Lung (tissue), 12 donors: ENCODE data around the gene RELT. TPM values are rescaled to one million over a fixed set of nuclear protein-coding genes. Genes with fewer than 3 reads are reported as not detected.

Source experiments
- ATAC-seq: fragments of 200-7000 bp; cut with Tn5 transposase; one replicate; pipeline ENCODE4 v1.9.1; 2020; ENCODE audit warnings: moderate number of reproducible peaks; ENCODE audit not compliant: insufficient read depth, low FRiP score
- DNase-seq, 3 donors: peaks; one replicate each; pipeline ENCODE4 v3.0.0-alpha.2; 2013 to 2017
- H3K27ac ChIP-seq, 2 donors: one replicate each; pipeline ENCODE4 v1.5.1; 2013; ENCODE audit warnings: mild to moderate bottlenecking in 2 of 2, moderate library complexity in 2 of 2, control low read depth in 1 of 2, inconsistent platforms in 1 of 2, low read depth in 1 of 2, low read length in 1 of 2
- H3K27me3 ChIP-seq, 3 donors: one replicate each; pipeline ENCODE4 v1.5.1; 2013; ENCODE audit warnings: low read length in 2 of 3; ENCODE audit not compliant: control insufficient read depth in 3 of 3, insufficient read depth in 3 of 3
- H3K36me3 ChIP-seq, 4 donors: one replicate each; pipeline ENCODE4 v1.5.1; 2013; ENCODE audit warnings: low read length in 4 of 4, mild to moderate bottlenecking in 1 of 4, moderate library complexity in 1 of 4; ENCODE audit not compliant: control insufficient read depth in 4 of 4, insufficient read depth in 4 of 4
- H3K4me1 ChIP-seq, 5 donors: one replicate each; pipeline ENCODE4 v1.5.1; 2013; ENCODE audit warnings: low read length in 5 of 5, mild to moderate bottlenecking in 2 of 5, moderate library complexity in 1 of 5; ENCODE audit not compliant: control insufficient read depth in 5 of 5, insufficient read depth in 5 of 5
- H3K4me3 ChIP-seq: one replicate; pipeline ENCODE4 v1.5.1; 2013; ENCODE audit warnings: mild to moderate bottlenecking, control low read depth, moderate library complexity
- H3K9ac ChIP-seq, 2 donors: one replicate each; pipeline ENCODE4 v1.5.1; 2013; ENCODE audit warnings: low read length in 2 of 2, control low read depth in 1 of 2; ENCODE audit not compliant: insufficient read depth in 1 of 2
- H3K9me3 ChIP-seq, 4 donors: one replicate each; pipeline ENCODE4 v1.5.1; 2013; ENCODE audit warnings: low read length in 3 of 4, mild to moderate bottlenecking in 1 of 4, moderate library complexity in 1 of 4; ENCODE audit not compliant: control insufficient read depth in 4 of 4, insufficient read depth in 3 of 4
- CTCF ChIP-seq: IDR thresholded peaks from 2 replicates; pipeline ENCODE4 v1.5.1; 2012; ENCODE audit warnings: mild to moderate bottlenecking; ENCODE audit errors: control extremely low read depth, extremely low read depth
- WGBS, 2 donors: extraction: QIAGEN DNeasy Blood & Tissue Kit; methylation state at CpG; one replicate each; pipeline ENCODE4 v1.1.7; 2013; 5-methylcytosine and 5-hydroxymethylcytosine counted together
- polyA plus RNA-seq, 2 donors: library from polyadenylated mRNA; stranded (reverse); fragments of 200-250 nt; gene quantifications; one replicate each; pipeline ENCODE4 v1.2.1, GENCODE V29; 2013
- total RNA-seq, 2 donors: library from RNA; depleted of rRNA in 1 of 2; stranded (reverse); fragments of >200 nt in 1 of 2; gene quantifications; one replicate each; pipeline ENCODE4 v1.2.1, GENCODE V29; 2014 to 2021
- donor health status: control.
- donor health status: control.
- donor health status: Bipolar disorder and iron deficiency.
- donor health status: healthy.
- donor health status: DM: yes; HTN: yes; CAD: no.

Gene RELT
- total and polyA plus RNA-seq, 4 donors: 6.0 to 25.4 (median 16.1) TPM

GRCh38 chr11:73384872-73385689 lies 8.9 kb downstream of the RELT start:
- H3K9me3 ChIP-seq: no peaks in the 10 kb centered on the region
- H3K9ac ChIP-seq: no peak overlapping the region
- 22 to 47% methylated on average over 21 of the region's 21 CpGs for WGBS, 2 donors
- no peaks in the 10 kb centered on the region for H3K27me3 ChIP-seq
- peak; percentile 48 to 65 (median 52) for DNase-seq
- peaks cover 0 to 44% (median 24%) of the 10 kb centered on the region in 5 donors for H3K4me1 ChIP-seq
- no peaks in the 10 kb centered on the region for H3K36me3 ChIP-seq
- peak; percentile 66 for ATAC-seq
- no peak overlapping the region for H3K4me3 ChIP-seq
- TF ChIP-seq CTCF: no peak
- peak overlapping the region in 1 of 2 donors; percentile 77 for H3K27ac ChIP-seq

GRCh38 chr11:73386016-73386415 lies 9.8 kb downstream of the RELT start:
- peak; percentile 39 for ATAC-seq
- no peaks in the 10 kb centered on the region for H3K36me3 ChIP-seq
- H3K9me3 ChIP-seq: no peaks in the 10 kb centered on the region
- no peaks in the 10 kb centered on the region for H3K27me3 ChIP-seq
- DNase-seq: no peak
- H3K4me1 ChIP-seq: peaks cover 0 to 44% (median 24%) of the 10 kb centered on the region in 5 donors
- H3K27ac ChIP-seq: peak overlapping the region in 1 of 2 donors; percentile 77
- 48 to 78% methylated on average over 8 of the region's 8 CpGs for whole genome bisulfite sequencing, 2 donors
- H3K9ac ChIP-seq: no peak overlapping the region
- no peak overlapping the region for H3K4me3 ChIP-seq
- TF ChIP-seq CTCF: no peak

- 87 to 90% methylated on average over 8 of the region's 8 CpGs for WGBS, 2 donors
- H3K9me3 ChIP-seq: no peaks in the 10 kb centered on the region
- H3K9ac ChIP-seq: no peak overlapping the region
- peak overlapping the region in 1 of 2 donors; percentile 77 for H3K27ac ChIP-seq
- DNase-seq: no peak
- no peak overlapping the region for H3K4me3 ChIP-seq
- H3K27me3 ChIP-seq: no peaks in the 10 kb centered on the region
- H3K4me1 ChIP-seq: peaks cover 0 to 44% (median 24%) of the 10 kb centered on the region in 5 donors
- TF ChIP-seq CTCF: no peak
- no peaks in the 10 kb centered on the region for H3K36me3 ChIP-seq
- no peak for ATAC-seq
Measured at GRCh38 chr11:73386546-73386945, 10.3 kb downstream of the RELT start.
